HG02642 (cell line): ENCODE measurements around the gene LSM3.
A peak's percentile ranks its signal among the peaks of the same experiment; 100 is the strongest.

Experiments
- ATAC-seq: cut with Tn5 transposase; IDR thresholded peaks from one replicate; pipeline ENCODE4 v1.9.1; 2021; ENCODE audit warnings: mild to moderate bottlenecking; ENCODE audit not compliant: unreplicated experiment, poor library complexity

The LSM3 gene

GRCh38 chr3:14142567-14143270 is 35.9 kb upstream of the LSM3 start:
- ATAC-seq = no peak

- ATAC-seq = no peak
These were observed 35.1 kb upstream of the LSM3 start for GRCh38 chr3:14143271-14144225.

GRCh38 chr3:14144423-14145075 is 34.1 kb upstream of the LSM3 start:
- ATAC-seq = peak; percentile 88

GRCh38 chr3:14145236-14145635 is 33.4 kb upstream of the LSM3 start:
- no peak for ATAC-seq

GRCh38 chr3:14145670-14146380 is 32.8 kb upstream of the LSM3 start:
- no peak for ATAC-seq

- no peak for ATAC-seq
These were observed 32.1 kb upstream of the LSM3 start for GRCh38 chr3:14146381-14147065.

GRCh38 chr3:14147066-14147435 is 31.6 kb upstream of the LSM3 start:
- no peak for ATAC-seq

- ATAC-seq = no peak
These were observed 31.0 kb upstream of the LSM3 start for GRCh38 chr3:14147617-14148016.

- no peak for ATAC-seq
These were observed 30.3 kb upstream of the LSM3 start for GRCh38 chr3:14148041-14148985.

GRCh38 chr3:14150078-14150477 is 28.5 kb upstream of the LSM3 start:
- no peak for ATAC-seq

- ATAC-seq = no peak
These were observed 28.0 kb upstream of the LSM3 start for GRCh38 chr3:14150491-14151230.

- ATAC-seq = no peak
These were observed 27.0 kb upstream of the LSM3 start for GRCh38 chr3:14151471-14152083.

GRCh38 chr3:14152233-14152962 is 26.2 kb upstream of the LSM3 start:
- ATAC-seq = no peak

GRCh38 chr3:14152963-14153355 is 25.7 kb upstream of the LSM3 start:
- no peak for ATAC-seq

GRCh38 chr3:14153663-14154062 is 25.0 kb upstream of the LSM3 start:
- no peak for ATAC-seq

GRCh38 chr3:14154276-14154675 is 24.3 kb upstream of the LSM3 start:
- no peak for ATAC-seq

GRCh38 chr3:14154895-14155440 is 23.6 kb upstream of the LSM3 start:
- ATAC-seq = no peak
